H1 (cell line): ENCODE data around the gene MAP3K15. TPM values are rescaled to one million over a fixed set of nuclear protein-coding genes. Genes with fewer than 3 reads are reported as not detected.

Experiments used
- CHD2 ChIP-seq: IDR thresholded peaks from 2 replicates; pipeline ENCODE4 v1.6.1; 2012; ENCODE audit warnings: low read length, improper control_type of control experiment
- JUN ChIP-seq: IDR thresholded peaks from 2 replicates; pipeline ENCODE4 v1.6.1; 2011; ENCODE audit warnings: low read depth, mild to moderate bottlenecking, improper control_type of control experiment, low read length
- MAFK ChIP-seq: IDR thresholded peaks from 2 replicates; pipeline ENCODE4 v1.6.1; 2012; ENCODE audit warnings: low read depth, mild to moderate bottlenecking, improper control_type of control experiment, low read length
- POLR2A ChIP-seq, 2 experiments: IDR thresholded peaks; 1 replicate in 1 of 2; 2 replicates in 1 of 2; pipeline ENCODE4 v1.6.1; 2011; ENCODE audit warnings: low read depth in 2 of 2, low read length in 2 of 2, mild to moderate bottlenecking in 2 of 2; ENCODE audit errors: control extremely low read depth in 1 of 2
- POU5F1 ChIP-seq: IDR thresholded peaks from 2 replicates; pipeline ENCODE4 v1.6.1; 2011; ENCODE audit warnings: low read depth, mild to moderate bottlenecking, low read length, moderate library complexity
- RBBP5 ChIP-seq: IDR thresholded peaks from 2 replicates; pipeline ENCODE4 v1.7.1; 2012; ENCODE audit warnings: low read depth, mild to moderate bottlenecking, inconsistent platforms, low read length, moderate library complexity, borderline replicate concordance
- SAP30 ChIP-seq: fragments of 300-600 bp; sonication (generic); IDR thresholded peaks from 2 replicates; pipeline ENCODE4 v1.7.1; 2012; ENCODE audit warnings: low read length, moderate library complexity, mild to moderate bottlenecking, inconsistent platforms; ENCODE audit not compliant: insufficient read depth, insufficient replicate concordance
- SIX5 ChIP-seq: IDR thresholded peaks from 2 replicates; pipeline ENCODE4 v1.6.1; 2011; ENCODE audit warnings: mild to moderate bottlenecking, low read depth, low read length
- SP1 ChIP-seq: IDR thresholded peaks from 2 replicates; pipeline ENCODE4 v1.6.1; 2011; ENCODE audit warnings: low read depth, low read length
- TAF1 ChIP-seq: IDR thresholded peaks from 2 replicates; pipeline ENCODE4 v1.6.1; 2011; ENCODE audit warnings: mild to moderate bottlenecking, low read depth, low read length
- TAF7 ChIP-seq: optimal IDR thresholded peaks from 2 replicates; pipeline ENCODE3; 2011; ENCODE audit warnings: low read depth, mild to moderate bottlenecking, inconsistent platforms, low read length, moderate library complexity, borderline replicate concordance
- TBP ChIP-seq: IDR thresholded peaks from 2 replicates; pipeline ENCODE4 v1.6.1; 2011; ENCODE audit warnings: low read depth, low read length, improper control_type of control experiment
- YY1 ChIP-seq: IDR thresholded peaks from 2 replicates; pipeline ENCODE4 v1.6.1; 2011; ENCODE audit warnings: low read depth, mild to moderate bottlenecking, low read length
- polyA plus RNA-seq, 7 experiments: library from polyadenylated mRNA; depleted of rRNA in 3 of 7; stranded (reverse) in 5 of 7; unstranded in 2 of 7; fragments of >200 nt in 5 of 7; fragments of 200-250 nt in 2 of 7; gene quantifications; 1 replicate in 5 of 7; 2 replicates in 1 of 7; 4 replicates in 1 of 7; pipeline versions ENCODE4 v1.2.1 to v1.2.3, GENCODE V29; 2011 to 2013; ENCODE audit warnings: missing spikeins in 2 of 7, mixed read lengths in 2 of 7
- total RNA-seq: library from RNA; stranded (reverse); fragmentation: NEBNext Ultra II Directional; extraction: Animal tissue kit (Norgen Biotek cat#: 25700); gene quantifications from 2 replicates; pipeline ENCODE4 v1.2.1, GENCODE V29; 2021
- TF ChIP-seq, protein P1 (sequence below): fragments of 300-600 bp; sonication (generic); IDR thresholded peaks from 2 replicates; pipeline ENCODE4 v1.7.1; 2012; ENCODE audit warnings: low read length, moderate library complexity, mild to moderate bottlenecking, inconsistent platforms; ENCODE audit not compliant: insufficient replicate concordance

The MAP3K15 gene
- total and polyA plus RNA-seq, 2 of the 8 experiments (the other 6 are each of a cell fraction or from before 2014, with no cell fraction given): 1.8 to 2.4 TPM

GRCh38 chrX:19512359-19512758 lies 2.9 kb downstream of the MAP3K15 start (continued):
- TF ChIP-seq, protein P1, sequence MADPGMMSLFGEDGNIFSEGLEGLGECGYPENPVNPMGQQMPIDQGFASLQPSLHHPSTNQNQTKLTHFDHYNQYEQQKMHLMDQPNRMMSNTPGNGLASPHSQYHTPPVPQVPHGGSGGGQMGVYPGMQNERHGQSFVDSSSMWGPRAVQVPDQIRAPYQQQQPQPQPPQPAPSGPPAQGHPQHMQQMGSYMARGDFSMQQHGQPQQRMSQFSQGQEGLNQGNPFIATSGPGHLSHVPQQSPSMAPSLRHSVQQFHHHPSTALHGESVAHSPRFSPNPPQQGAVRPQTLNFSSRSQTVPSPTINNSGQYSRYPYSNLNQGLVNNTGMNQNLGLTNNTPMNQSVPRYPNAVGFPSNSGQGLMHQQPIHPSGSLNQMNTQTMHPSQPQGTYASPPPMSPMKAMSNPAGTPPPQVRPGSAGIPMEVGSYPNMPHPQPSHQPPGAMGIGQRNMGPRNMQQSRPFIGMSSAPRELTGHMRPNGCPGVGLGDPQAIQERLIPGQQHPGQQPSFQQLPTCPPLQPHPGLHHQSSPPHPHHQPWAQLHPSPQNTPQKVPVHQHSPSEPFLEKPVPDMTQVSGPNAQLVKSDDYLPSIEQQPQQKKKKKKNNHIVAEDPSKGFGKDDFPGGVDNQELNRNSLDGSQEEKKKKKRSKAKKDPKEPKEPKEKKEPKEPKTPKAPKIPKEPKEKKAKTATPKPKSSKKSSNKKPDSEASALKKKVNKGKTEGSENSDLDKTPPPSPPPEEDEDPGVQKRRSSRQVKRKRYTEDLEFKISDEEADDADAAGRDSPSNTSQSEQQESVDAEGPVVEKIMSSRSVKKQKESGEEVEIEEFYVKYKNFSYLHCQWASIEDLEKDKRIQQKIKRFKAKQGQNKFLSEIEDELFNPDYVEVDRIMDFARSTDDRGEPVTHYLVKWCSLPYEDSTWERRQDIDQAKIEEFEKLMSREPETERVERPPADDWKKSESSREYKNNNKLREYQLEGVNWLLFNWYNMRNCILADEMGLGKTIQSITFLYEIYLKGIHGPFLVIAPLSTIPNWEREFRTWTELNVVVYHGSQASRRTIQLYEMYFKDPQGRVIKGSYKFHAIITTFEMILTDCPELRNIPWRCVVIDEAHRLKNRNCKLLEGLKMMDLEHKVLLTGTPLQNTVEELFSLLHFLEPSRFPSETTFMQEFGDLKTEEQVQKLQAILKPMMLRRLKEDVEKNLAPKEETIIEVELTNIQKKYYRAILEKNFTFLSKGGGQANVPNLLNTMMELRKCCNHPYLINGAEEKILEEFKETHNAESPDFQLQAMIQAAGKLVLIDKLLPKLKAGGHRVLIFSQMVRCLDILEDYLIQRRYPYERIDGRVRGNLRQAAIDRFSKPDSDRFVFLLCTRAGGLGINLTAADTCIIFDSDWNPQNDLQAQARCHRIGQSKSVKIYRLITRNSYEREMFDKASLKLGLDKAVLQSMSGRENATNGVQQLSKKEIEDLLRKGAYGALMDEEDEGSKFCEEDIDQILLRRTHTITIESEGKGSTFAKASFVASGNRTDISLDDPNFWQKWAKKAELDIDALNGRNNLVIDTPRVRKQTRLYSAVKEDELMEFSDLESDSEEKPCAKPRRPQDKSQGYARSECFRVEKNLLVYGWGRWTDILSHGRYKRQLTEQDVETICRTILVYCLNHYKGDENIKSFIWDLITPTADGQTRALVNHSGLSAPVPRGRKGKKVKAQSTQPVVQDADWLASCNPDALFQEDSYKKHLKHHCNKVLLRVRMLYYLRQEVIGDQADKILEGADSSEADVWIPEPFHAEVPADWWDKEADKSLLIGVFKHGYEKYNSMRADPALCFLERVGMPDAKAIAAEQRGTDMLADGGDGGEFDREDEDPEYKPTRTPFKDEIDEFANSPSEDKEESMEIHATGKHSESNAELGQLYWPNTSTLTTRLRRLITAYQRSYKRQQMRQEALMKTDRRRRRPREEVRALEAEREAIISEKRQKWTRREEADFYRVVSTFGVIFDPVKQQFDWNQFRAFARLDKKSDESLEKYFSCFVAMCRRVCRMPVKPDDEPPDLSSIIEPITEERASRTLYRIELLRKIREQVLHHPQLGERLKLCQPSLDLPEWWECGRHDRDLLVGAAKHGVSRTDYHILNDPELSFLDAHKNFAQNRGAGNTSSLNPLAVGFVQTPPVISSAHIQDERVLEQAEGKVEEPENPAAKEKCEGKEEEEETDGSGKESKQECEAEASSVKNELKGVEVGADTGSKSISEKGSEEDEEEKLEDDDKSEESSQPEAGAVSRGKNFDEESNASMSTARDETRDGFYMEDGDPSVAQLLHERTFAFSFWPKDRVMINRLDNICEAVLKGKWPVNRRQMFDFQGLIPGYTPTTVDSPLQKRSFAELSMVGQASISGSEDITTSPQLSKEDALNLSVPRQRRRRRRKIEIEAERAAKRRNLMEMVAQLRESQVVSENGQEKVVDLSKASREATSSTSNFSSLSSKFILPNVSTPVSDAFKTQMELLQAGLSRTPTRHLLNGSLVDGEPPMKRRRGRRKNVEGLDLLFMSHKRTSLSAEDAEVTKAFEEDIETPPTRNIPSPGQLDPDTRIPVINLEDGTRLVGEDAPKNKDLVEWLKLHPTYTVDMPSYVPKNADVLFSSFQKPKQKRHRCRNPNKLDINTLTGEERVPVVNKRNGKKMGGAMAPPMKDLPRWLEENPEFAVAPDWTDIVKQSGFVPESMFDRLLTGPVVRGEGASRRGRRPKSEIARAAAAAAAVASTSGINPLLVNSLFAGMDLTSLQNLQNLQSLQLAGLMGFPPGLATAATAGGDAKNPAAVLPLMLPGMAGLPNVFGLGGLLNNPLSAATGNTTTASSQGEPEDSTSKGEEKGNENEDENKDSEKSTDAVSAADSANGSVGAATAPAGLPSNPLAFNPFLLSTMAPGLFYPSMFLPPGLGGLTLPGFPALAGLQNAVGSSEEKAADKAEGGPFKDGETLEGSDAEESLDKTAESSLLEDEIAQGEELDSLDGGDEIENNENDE: no peak
- TF ChIP-seq SAP30 (no peak), CHD2 (no peak), TBP (no peak), SP1 (no peak), SIX5 (no peak), JUN (no peak), TAF1 (no peak), POU5F1 (no peak), MAFK (no peak), RBBP5 (no peak), TAF7 (no peak), YY1 (no peak), POLR2A (IDR thresholded peaks at IDR 0.05; ENCODE audit: control extremely low read depth in 1 of 2, low read depth in 2 of 2, low read length in 2 of 2) (no peak)
